OCI-LY7 (cell line): ENCODE results near the gene GOLGA8M.

Source experiments
- CTCF ChIP-seq: fragments of 200-600 bp; sonication (generic); conservative IDR thresholded peaks from 2 replicates; pipeline ENCODE4 v1.5.1; 2014; ENCODE audit warnings: mild to moderate bottlenecking, antibody characterized with exemption, low read length, moderate library complexity, mixed read lengths
- EZH2phosphoT487 ChIP-seq: fragments of 200-600 bp; sonication (generic); IDR thresholded peaks from 2 replicates; pipeline ENCODE4 v1.6.1; 2018; ENCODE audit warnings: low read depth, borderline replicate concordance, mild to moderate bottlenecking, mixed run types, antibody characterized with exemption, low read length, moderate library complexity, mixed read lengths

GRCh38 chr15:28725556-28725955 is 13.3 kb upstream of the GOLGA8M start:
- TF ChIP-seq CTCF, result no peak
- no peak for TF ChIP-seq EZH2phosphoT487
